ENCODE data around the gene POLA1. TPM values are rescaled to one million over a fixed set of nuclear protein-coding genes. Genes with fewer than 3 reads are reported as not detected.
"Not testable (repeated sequence)": the region's sequence is repeated elsewhere in the genome, so short reads cannot be mapped to it uniquely, and the experiment has no call there.

Gene POLA1
- total RNA-seq, 6 experiments from 2014 or later = 2.0 to 4.5 (median 2.8) TPM

GRCh38 chrX:24799078-24799477 lies 105.4 kb downstream of the POLA1 start:
- no peak for DNase-seq
- H3K27me3 ChIP-seq = no peaks in the 10 kb centered on the region
- no peaks in the 10 kb centered on the region for H3K4me1 ChIP-seq
- 70% methylated on average over 4 of the region's 4 CpGs for WGBS (ENCODE audit: insufficient coverage, low coverage, low lambda C conversion rate, missing lambda C conversion rate)
- no peak overlapping the region for H3K4me3 ChIP-seq
- no peak for TF ChIP-seq POLR2A (IDR thresholded peaks at IDR 0.05)
- TF ChIP-seq, protein P1, sequence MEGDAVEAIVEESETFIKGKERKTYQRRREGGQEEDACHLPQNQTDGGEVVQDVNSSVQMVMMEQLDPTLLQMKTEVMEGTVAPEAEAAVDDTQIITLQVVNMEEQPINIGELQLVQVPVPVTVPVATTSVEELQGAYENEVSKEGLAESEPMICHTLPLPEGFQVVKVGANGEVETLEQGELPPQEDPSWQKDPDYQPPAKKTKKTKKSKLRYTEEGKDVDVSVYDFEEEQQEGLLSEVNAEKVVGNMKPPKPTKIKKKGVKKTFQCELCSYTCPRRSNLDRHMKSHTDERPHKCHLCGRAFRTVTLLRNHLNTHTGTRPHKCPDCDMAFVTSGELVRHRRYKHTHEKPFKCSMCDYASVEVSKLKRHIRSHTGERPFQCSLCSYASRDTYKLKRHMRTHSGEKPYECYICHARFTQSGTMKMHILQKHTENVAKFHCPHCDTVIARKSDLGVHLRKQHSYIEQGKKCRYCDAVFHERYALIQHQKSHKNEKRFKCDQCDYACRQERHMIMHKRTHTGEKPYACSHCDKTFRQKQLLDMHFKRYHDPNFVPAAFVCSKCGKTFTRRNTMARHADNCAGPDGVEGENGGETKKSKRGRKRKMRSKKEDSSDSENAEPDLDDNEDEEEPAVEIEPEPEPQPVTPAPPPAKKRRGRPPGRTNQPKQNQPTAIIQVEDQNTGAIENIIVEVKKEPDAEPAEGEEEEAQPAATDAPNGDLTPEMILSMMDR (IDR thresholded peaks at IDR 0.05) = no peak
- intact Hi-C loops (cut with DNase I) = no loop called here
- H3K9me3 ChIP-seq = no peaks in the 10 kb centered on the region
- no peak overlapping the region for H3K27ac ChIP-seq
- no peaks in the 10 kb centered on the region for H3K36me3 ChIP-seq
- no peak for ATAC-seq

- TF ChIP-seq, protein P1 (IDR thresholded peaks at IDR 0.05) = no peak
- TF ChIP-seq POLR2A (IDR thresholded peaks at IDR 0.05) = no peak
- DNase-seq (no peak), ATAC-seq (no peak)
- intact Hi-C loops (cut with DNase I) = no loop called here
- no peaks in the 10 kb centered on the region for H3K9me3 ChIP-seq
- WGBS (ENCODE audit: insufficient coverage, low coverage, low lambda C conversion rate, missing lambda C conversion rate) = 58% methylated on average over 2 of the region's 2 CpGs
- H3K36me3 ChIP-seq = no peaks in the 10 kb centered on the region
- no peak overlapping the region for H3K4me3 ChIP-seq
- H3K27me3 ChIP-seq = no peaks in the 10 kb centered on the region
- H3K27ac ChIP-seq = no peak overlapping the region
- H3K4me1 ChIP-seq = no peaks in the 10 kb centered on the region
Measured at GRCh38 chrX:24799565-24799964, 105.8 kb downstream of the POLA1 start.

- Histone ChIP-seq H3K4me1 (no peaks in the 10 kb centered on the region), H3K27ac (no peak overlapping the region), H3K4me3 (no peak overlapping the region), H3K36me3 (no peaks in the 10 kb centered on the region), H3K9me3 (no peaks in the 10 kb centered on the region), H3K27me3 (no peaks in the 10 kb centered on the region)
- intact Hi-C loops (cut with DNase I) = no loop called here
- DNase-seq (no peak), ATAC-seq (no peak)
- TF ChIP-seq, protein P1 (IDR thresholded peaks at IDR 0.05) = no peak
- TF ChIP-seq POLR2A (IDR thresholded peaks at IDR 0.05) = no peak
- 73% methylated on average over 7 of the region's 7 CpGs for WGBS (ENCODE audit: insufficient coverage, low coverage, low lambda C conversion rate, missing lambda C conversion rate)
Measured at GRCh38 chrX:24805201-24805600, 111.5 kb downstream of the POLA1 start.

GRCh38 chrX:24819807-24820206 lies 126.1 kb downstream of the POLA1 start:
- H3K27me3 ChIP-seq; intact Hi-C loops (cut with DNase I); H3K27ac ChIP-seq; H3K9me3 ChIP-seq; H3K4me3 ChIP-seq; H3K36me3 ChIP-seq; ATAC-seq; H3K4me1 ChIP-seq; DNase-seq: not testable (repeated sequence)
- WGBS (ENCODE audit: insufficient coverage, low coverage, low lambda C conversion rate, missing lambda C conversion rate) = 86% methylated on average over 1 of the region's 2 CpGs

DNA sequence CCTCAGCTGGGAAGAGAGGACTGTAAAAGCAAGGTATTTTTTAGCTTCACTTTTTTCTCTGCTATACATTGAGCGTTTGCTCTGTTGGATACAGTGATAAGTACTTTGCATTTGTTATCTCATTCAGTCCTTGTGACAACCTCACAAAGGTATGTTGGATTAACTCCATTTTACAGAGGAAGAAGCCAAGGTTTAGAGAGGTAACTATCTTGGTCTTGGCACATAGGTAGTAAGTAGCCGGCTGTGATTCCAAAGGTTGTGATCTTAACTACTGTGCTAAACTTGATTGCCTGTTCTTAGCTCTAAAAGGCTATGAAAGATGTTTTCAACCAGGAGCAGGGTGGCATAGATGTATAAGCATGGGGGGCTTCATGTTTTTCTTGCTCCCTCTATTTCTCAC lies 134.4 kb downstream of the POLA1 start:
- Histone ChIP-seq H3K27me3 (no peaks in the 10 kb centered on the region), H3K4me3 (no peak overlapping the region), H3K9me3 (no peaks in the 10 kb centered on the region), H3K36me3 (no peaks in the 10 kb centered on the region), H3K4me1 (no peaks in the 10 kb centered on the region), H3K27ac (no peak overlapping the region)
- no peak for ATAC-seq
- 52% methylated on average over 2 of the region's 2 CpGs for WGBS (ENCODE audit: insufficient coverage, low coverage, low lambda C conversion rate, missing lambda C conversion rate)
- TF ChIP-seq, protein P1 (IDR thresholded peaks at IDR 0.05) = no peak
- no peak for TF ChIP-seq POLR2A (IDR thresholded peaks at IDR 0.05)
- no peak for DNase-seq
- intact Hi-C loops (cut with DNase I) = no loop called here
